Choroid plexus epithelial cell (primary cell): ENCODE results near the gene MGST2.
A peak's percentile ranks its signal among the peaks of the same experiment; 100 is the strongest.

Experiments used
- DNase-seq: peaks from one replicate; pipeline ENCODE4 v3.0.0-alpha.2; 2010; ENCODE audit warnings: low read depth
- H3K4me3 ChIP-seq: 2 replicates; pipeline ENCODE4 v1.5.1; 2011; ENCODE audit warnings: low read depth, mild to moderate bottlenecking, control low read depth, low read length, moderate library complexity
- TF ChIP-seq, protein P1 (sequence below): conservative IDR thresholded peaks from 2 replicates; pipeline ENCODE4 v1.5.1; 2011; ENCODE audit warnings: low read depth, mild to moderate bottlenecking, control low read depth, inconsistent platforms, low read length, moderate library complexity

MGST2 gene

DNA sequence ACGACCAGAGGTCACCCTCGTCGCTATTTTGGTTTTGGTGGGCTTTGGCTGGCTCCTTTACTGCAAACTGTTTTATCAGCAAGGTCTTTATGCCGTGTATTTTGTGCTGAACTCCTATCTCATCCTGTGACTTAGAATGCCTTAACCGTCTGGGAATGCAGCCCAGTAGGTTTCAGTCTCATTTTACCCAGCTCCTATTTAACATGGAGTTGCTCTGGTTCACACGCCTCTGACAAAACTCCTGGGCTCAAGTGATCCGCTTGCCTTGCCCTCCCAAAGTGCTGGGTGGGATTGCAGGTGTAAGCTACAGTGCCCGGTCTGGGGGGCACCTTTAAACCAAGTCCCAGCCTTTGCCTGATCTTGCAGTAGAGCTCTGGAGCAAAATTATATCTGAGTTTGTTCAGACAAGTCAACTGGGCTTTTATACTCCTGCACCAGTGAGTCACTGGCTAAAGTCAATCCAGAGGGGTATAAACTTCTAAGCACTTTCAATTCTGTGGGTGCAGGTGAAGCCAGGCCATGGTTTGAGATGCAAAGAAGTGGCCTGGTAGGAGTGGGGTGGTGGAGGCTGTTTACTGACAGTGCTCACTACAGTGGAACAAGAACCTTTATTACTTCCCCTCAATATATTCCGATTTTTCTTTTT is 50.2 kb downstream of the MGST2 start:
- TF ChIP-seq, protein P1, sequence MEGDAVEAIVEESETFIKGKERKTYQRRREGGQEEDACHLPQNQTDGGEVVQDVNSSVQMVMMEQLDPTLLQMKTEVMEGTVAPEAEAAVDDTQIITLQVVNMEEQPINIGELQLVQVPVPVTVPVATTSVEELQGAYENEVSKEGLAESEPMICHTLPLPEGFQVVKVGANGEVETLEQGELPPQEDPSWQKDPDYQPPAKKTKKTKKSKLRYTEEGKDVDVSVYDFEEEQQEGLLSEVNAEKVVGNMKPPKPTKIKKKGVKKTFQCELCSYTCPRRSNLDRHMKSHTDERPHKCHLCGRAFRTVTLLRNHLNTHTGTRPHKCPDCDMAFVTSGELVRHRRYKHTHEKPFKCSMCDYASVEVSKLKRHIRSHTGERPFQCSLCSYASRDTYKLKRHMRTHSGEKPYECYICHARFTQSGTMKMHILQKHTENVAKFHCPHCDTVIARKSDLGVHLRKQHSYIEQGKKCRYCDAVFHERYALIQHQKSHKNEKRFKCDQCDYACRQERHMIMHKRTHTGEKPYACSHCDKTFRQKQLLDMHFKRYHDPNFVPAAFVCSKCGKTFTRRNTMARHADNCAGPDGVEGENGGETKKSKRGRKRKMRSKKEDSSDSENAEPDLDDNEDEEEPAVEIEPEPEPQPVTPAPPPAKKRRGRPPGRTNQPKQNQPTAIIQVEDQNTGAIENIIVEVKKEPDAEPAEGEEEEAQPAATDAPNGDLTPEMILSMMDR = no peak
- H3K4me3 ChIP-seq = no peak overlapping the region
- DNase-seq = no peak

DNA sequence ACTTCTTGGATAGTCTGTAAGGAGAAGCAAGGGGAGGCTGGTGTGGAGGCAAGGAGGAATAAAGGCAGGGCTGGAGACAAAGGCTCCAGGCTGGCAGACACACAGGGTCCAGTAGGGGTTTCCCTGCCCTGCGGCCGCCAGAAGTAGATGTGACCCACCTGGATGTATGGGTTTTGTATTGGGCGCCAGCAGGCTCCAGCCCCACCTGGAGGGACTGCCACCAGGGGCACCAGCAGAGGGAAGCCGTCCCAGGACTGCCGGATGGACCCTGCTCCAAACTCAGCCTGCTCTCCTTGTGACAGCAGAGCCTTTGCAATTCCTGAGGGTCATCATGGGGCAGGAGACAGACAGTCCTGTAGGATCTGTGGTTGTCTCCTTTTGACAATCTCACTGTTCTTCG is 52.7 kb downstream of the MGST2 start:
- TF ChIP-seq, protein P1 = no peak
- DNase-seq = no peak
- no peak overlapping the region for H3K4me3 ChIP-seq

DNA sequence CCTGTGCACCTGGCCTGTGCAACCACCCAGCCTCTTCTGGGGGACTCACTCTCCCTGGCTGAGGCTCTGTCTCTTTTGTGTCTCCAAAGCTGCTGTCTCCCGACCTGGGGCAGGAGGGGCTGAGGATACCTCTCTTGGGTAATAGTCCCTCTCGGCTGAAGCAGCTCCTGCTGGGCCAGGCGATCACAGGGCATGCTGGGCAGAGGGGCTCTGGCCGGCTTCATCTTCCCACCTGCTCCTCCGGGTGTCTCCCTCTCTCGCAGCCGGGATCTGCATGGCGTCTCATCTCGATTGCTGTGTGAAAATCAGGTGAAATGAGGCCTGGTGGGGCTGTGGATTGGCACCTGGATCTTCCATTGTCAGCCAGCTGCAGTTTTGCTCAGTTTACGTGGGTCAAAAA is 53.2 kb downstream of the MGST2 start:
- DNase-seq = no peak
- TF ChIP-seq, protein P1 = no peak
- no peak overlapping the region for H3K4me3 ChIP-seq

DNA sequence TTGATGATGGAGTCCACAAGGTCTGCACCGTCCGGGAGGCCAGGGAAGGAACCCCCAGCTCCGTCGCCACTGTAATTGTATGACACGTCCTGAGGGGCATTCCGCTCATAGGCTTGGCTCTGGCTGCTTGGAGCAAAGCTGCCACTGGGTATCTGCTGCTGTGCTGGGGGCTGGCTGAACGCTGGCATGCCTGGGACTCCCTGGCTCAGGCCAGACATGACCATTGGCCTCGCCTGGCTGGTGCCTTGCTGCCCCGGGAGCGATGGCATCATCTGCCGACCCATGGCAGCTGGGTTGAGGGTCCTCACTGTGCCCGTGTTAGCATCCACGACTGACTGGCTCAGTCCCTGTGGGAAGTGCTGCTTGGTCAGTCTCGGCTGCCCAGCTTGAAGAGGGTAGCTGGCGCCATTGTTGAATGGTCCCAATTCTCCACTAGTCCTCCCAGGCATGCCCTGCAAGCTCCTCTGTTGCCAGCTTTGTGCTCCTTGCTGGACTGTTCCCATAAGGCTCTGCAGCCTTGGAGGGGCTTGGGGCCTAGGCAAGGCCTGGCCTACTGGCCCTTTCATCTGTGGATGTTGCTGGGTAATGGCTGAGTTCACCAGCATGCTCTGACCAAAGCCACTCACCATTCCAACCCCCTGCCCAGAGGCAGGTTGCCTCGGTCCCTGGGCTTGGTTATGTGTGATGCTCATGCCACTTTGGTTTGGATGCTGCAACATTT is 53.9 kb downstream of the MGST2 start:
- TF ChIP-seq, protein P1 = no peak
- no peak overlapping the region for H3K4me3 ChIP-seq

DNA sequence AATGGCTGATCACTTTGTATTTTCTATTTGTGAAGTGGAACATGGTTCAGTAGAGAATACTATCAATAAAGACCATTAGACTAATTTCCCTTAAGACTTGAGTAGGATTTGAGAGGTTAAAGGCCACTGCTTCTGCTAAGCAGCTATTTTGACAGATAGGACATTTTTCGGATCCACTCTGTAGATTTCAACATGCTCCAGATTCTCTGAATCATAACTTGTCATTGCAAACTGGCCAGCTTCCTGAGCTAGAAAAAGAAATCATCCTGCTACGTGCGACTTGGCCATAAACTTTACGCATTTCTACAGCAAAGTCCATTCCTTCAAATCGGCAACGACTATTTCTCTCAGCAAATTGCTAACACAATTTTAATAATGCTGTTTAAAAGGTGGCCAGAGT is 55.2 kb downstream of the MGST2 start:
- peak; percentile 42 for DNase-seq
- no peak overlapping the region for H3K4me3 ChIP-seq
- TF ChIP-seq, protein P1 = no peak

More for the DNA sequence above, 53.9 kb downstream of the MGST2 start:
- DNase-seq = no peak

DNA sequence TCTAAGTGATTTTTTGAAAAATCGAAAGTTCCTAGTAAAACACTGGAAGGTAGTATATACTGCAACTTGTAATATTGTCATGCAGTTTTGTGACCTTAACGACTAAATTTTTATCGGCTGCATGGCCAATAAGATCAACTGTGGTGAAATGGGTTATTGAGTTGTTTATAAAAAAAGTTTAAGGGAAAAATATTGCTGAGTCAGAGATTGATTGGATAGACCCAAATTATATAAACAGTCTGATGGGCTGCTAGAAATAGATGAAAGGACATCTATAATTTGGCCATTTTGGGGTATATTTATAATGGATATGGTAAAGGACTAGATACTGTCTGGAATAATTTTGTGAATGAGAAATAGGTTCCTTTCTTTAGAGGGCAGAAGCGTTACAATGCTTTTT is 56.2 kb downstream of the MGST2 start:
- DNase-seq = no peak
- H3K4me3 ChIP-seq = no peak overlapping the region
- TF ChIP-seq, protein P1 = no peak

DNA sequence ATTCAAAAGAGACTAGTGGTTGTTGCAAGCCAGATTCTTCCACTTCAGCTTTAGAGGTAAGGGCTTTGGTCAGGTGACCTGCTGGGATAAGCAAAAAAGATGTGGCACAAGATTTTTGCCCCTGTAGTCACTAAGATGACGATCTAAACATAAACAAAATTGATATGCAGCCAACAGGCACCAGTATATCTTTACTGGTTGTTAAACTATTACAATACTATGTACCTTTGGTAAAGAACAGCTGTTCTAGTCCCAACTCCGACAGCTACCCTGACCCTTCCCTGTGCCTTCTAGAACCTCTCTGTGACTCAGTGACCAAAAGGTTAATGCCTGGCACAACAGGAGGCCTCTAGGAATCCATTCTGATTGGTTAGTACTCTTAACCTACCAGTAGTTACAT is 59.6 kb downstream of the MGST2 start:
- no peak overlapping the region for H3K4me3 ChIP-seq
- DNase-seq = peak; percentile 66
- TF ChIP-seq, protein P1 = no peak
